Measurements from ENCODE around the gene KRTAP5-8.

DNA sequence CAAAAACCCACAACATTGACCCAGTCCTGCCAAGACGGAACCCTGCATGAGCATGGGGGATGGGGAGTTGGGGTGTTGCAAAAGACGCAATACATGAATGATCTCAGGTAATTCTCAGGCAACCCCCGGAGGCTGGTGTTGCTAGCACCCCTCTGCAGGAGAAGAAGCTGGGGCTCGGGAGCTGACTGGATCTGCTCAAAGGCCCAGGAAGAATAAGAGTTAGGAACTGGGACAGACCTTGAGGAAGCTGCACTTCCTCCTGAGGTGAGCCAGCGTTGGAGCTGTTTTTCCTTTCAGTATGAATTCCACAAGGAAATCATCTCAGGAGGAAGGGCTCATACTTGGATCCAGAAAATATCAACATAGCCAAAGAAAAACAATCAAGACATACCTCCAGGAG, 10.3 kb downstream of the KRTAP5-8 start, which contains the start of gene KRTAP5-9:
- TF ChIP-seq, protein P1, sequence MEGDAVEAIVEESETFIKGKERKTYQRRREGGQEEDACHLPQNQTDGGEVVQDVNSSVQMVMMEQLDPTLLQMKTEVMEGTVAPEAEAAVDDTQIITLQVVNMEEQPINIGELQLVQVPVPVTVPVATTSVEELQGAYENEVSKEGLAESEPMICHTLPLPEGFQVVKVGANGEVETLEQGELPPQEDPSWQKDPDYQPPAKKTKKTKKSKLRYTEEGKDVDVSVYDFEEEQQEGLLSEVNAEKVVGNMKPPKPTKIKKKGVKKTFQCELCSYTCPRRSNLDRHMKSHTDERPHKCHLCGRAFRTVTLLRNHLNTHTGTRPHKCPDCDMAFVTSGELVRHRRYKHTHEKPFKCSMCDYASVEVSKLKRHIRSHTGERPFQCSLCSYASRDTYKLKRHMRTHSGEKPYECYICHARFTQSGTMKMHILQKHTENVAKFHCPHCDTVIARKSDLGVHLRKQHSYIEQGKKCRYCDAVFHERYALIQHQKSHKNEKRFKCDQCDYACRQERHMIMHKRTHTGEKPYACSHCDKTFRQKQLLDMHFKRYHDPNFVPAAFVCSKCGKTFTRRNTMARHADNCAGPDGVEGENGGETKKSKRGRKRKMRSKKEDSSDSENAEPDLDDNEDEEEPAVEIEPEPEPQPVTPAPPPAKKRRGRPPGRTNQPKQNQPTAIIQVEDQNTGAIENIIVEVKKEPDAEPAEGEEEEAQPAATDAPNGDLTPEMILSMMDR (IDR thresholded peaks at IDR 0.05): no peak
- no peak for TF ChIP-seq POLR2A (IDR thresholded peaks at IDR 0.05)
- TF ChIP-seq POLR2AphosphoS5 (IDR thresholded peaks at IDR 0.05): no peak
